Measurements from ENCODE around the gene CORO6. TPM values are rescaled to one million over a fixed set of nuclear protein-coding genes. Genes with fewer than 3 reads are reported as not detected.
A peak's percentile ranks its signal among the peaks of the same experiment; 100 is the strongest.

The CORO6 gene
- total RNA-seq, 1 experiment from 2014 or later: 35.0 TPM

DNA sequence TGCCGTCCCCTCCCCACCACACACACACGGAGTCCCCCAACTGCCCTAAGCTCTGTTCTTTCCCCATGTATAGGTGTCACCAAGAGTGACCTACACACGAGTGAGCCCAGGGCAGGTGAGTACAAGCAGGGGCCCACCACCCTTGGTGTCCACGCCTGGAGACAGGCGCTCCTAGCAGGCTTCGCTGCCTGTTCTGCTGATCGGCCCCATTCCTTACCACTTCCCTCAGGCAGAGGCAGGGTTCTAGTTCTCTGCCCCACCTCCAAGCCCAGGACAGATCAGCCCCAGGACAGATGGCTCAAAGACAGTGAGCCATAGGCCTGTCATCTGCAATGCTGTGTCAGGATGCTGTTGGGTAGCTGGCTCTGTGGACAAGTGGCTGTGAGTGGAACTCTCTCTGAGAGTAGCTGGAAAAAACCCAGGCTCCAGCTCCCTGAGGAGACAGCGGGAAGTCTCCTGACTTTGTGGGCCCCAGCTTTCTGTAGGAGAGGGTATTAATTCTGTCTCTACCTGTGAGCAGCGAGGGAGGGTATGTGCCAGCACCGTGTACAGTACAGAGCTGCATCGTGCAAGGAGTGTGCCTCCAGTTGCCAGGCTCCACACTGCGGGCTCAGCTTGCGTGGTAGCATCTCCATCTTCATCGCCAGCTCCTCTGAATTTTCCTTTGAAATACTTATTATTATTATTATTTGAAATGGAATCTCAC, 53.3 kb downstream of the CORO6 start:
- ChIA-PET POLR2A (ENCODE audit: unreplicated experiment) (interaction anchor here (0.5 to 0.6 kb wide), 2 partner anchors 25 to 111 kb away, joined by 3 to 5 read pairs; no protein-coding TSS in a partner anchor), CTCF (interaction anchor here (1.0 kb wide), 1 partner anchor 23 kb away, joined by 3 read pairs; no protein-coding TSS in a partner anchor)
- no peaks in the 10 kb centered on the region for H3K36me3 ChIP-seq (ENCODE audit: low read depth)
- H4K20me1 ChIP-seq (ENCODE audit: insufficient read depth): no peaks in the 10 kb centered on the region
- TF ChIP-seq EZH2 (IDR thresholded peaks at IDR 0.05; ENCODE audit: low read depth): no peak
- TF ChIP-seq, protein P1, sequence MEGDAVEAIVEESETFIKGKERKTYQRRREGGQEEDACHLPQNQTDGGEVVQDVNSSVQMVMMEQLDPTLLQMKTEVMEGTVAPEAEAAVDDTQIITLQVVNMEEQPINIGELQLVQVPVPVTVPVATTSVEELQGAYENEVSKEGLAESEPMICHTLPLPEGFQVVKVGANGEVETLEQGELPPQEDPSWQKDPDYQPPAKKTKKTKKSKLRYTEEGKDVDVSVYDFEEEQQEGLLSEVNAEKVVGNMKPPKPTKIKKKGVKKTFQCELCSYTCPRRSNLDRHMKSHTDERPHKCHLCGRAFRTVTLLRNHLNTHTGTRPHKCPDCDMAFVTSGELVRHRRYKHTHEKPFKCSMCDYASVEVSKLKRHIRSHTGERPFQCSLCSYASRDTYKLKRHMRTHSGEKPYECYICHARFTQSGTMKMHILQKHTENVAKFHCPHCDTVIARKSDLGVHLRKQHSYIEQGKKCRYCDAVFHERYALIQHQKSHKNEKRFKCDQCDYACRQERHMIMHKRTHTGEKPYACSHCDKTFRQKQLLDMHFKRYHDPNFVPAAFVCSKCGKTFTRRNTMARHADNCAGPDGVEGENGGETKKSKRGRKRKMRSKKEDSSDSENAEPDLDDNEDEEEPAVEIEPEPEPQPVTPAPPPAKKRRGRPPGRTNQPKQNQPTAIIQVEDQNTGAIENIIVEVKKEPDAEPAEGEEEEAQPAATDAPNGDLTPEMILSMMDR (conservative IDR thresholded peaks at IDR 0.05): no peak
- no peaks in the 10 kb centered on the region for H3K9me2 ChIP-seq (ENCODE audit: insufficient read depth)
- H3K27me3 ChIP-seq (ENCODE audit: insufficient read depth, low read depth): no peaks in the 10 kb centered on the region
- H3K27ac ChIP-seq: no peak overlapping the region
- peak overlapping the region; percentile 76 for H3K4me3 ChIP-seq
- intact Hi-C loops (cut with micrococcal nuclease; ENCODE audit: unreplicated experiment): loop anchor here (5.0 kb wide), 2 partner anchors 523 to 617 kb away; partner anchors contain the start of gene PHF12
- peaks cover 34% of the 10 kb centered on the region; the same call in 1 of the 2 replicates for H3F3A ChIP-seq (ENCODE audit: insufficient read depth, low read depth)
- peak overlapping the region; percentile 93; the same call in 1 of the 2 replicates for H2AFZ ChIP-seq
- BruUV-seq (replicated peaks): TSS peak; percentile 23
- peak overlapping the region; percentile 83 for H3K4me2 ChIP-seq
- H3K4me1 ChIP-seq (replicated peaks; ENCODE audit: insufficient read depth): peaks cover 22% of the 10 kb centered on the region
- no peaks in the 10 kb centered on the region for H3K9me3 ChIP-seq (ENCODE audit: insufficient read depth, low read depth)
- DNase-seq: peak in 1 of 2 experiments; percentile 24
- peaks cover 10% of the 10 kb centered on the region for H3K79me2 ChIP-seq (ENCODE audit: low read depth)

DNA sequence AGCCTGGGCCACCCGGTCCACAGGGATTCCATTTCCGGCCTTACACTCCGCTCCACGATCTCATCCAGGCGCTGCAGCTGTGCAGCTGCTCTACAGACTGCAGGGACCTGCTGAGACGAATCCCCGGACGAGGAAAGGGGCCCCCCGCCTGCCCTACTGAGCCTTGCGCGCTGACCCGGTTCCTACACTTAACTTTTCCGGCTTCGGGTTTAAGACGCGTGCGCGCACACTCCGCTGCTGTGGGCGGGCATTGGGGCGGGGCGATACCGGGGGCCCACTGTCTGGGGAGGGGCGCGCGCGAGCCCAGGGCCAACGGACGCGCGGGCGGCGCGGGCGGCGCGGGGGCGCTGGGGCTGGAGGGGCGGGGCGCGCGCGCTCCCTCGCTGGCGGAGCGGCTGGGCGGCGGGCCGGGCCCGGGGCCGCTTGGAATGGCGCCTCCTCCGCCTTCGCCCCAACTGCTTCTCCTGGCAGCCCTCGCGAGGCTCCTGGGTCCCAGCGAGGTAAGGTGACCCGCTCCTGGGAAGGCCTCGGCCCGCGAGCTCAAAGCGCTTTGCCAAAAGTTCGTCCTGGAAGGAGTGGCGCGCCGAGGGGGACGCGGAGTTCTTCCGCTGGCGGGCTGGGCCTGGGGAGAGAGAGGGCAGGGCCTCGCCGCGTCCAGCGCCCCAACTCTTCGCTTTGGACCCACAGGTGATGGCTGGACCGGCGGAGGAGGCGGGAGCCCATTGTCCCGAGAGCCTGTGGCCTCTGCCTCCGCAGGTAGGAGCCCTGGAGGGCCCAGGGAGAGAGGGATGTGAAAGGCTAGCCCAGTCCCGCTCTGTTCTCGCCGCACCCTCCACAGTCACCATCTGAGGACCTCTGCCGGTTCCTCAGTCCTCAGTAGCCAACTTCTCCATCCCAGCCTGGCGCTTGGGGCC, 54.1 kb downstream of the CORO6 start, which contains the start of gene TP53I13:
Gene TP53I13, plus strand, starts transcription at position 371 of the 914 bp plus-strand sequence. Its CDS starts 58 bp downstream, at position 429.
- Histone ChIP-seq H3K4me2 (peak within 1 kb of the TSS; percentile 83), H3K4me3 (peak within 1 kb of the TSS; percentile 76), H2AFZ (peak within 1 kb of the TSS; percentile 93), H3K79me2 (ENCODE audit: low read depth) (peaks cover 16% of the 10 kb centered on the region), H3K27ac (peak within 1 kb of the TSS; percentile 53), H3F3A (ENCODE audit: insufficient read depth, low read depth) (peaks cover 39% of the 10 kb centered on the region; the same call in 1 of the 2 replicates), H3K36me3 (ENCODE audit: low read depth) (no peaks in the 10 kb centered on the region), H3K4me1 (replicated peaks; ENCODE audit: insufficient read depth) (peaks cover 28% of the 10 kb centered on the region), H3K27me3 (ENCODE audit: insufficient read depth, low read depth) (no peaks in the 10 kb centered on the region), H3K9me3 (ENCODE audit: insufficient read depth, low read depth) (no peaks in the 10 kb centered on the region), H3K9me2 (ENCODE audit: insufficient read depth) (no peaks in the 10 kb centered on the region), H4K20me1 (ENCODE audit: insufficient read depth) (no peaks in the 10 kb centered on the region)
- DNase-seq: peak; percentile 64 to 89
- no peak for TF ChIP-seq EZH2 (IDR thresholded peaks at IDR 0.05; ENCODE audit: low read depth)
- TF ChIP-seq, protein P1 (conservative IDR thresholded peaks at IDR 0.05): no peak
- ChIA-PET POLR2A (ENCODE audit: unreplicated experiment) (interaction anchor here (0.5 to 1.0 kb wide), 4 partner anchors 26 to 1880 kb away, joined by 3 to 7 read pairs (median 4); no protein-coding TSS in a partner anchor), CTCF (interaction anchor here (1.0 kb wide), 1 partner anchor 24 kb away, joined by 3 read pairs; no protein-coding TSS in a partner anchor)
- no TSS peak for BruUV-seq (replicated peaks)
- intact Hi-C loops (cut with micrococcal nuclease; ENCODE audit: unreplicated experiment): loop anchor here (1.0 to 5.0 kb wide), 3 partner anchors 21 to 616 kb away; partner anchors contain the start of genes GIT1 and PHF12
